B cell (primary cell): ENCODE results near the gene KRT33B. TPM values are rescaled to one million over a fixed set of nuclear protein-coding genes. Genes with fewer than 3 reads are reported as not detected.
"Not testable (repeated sequence)": the region's sequence is repeated elsewhere in the genome, so short reads cannot be mapped to it uniquely, and the experiment has no call there.

Experiments used
- ATAC-seq: fragments of 200-7000 bp; cut with Tn5 transposase; one replicate; pipeline ENCODE4 v1.10.0; 2021; ENCODE audit warnings: low read depth, mild to moderate bottlenecking, moderate number of reproducible peaks, moderate library complexity
- CTCF ChIA-PET: fragments of 350-600 bp; sonication (Branson Sonifier 250); formaldehyde crosslinking; loops from one replicate; lab custom pipeline; 2021; ENCODE audit warnings: antibody characterized with exemption, inconsistent platforms; lab: Charles Lee
- POLR2A ChIA-PET: fragments of 350-600 bp; sonication (Branson Sonifier 250); formaldehyde crosslinking; loops from one replicate; lab custom pipeline; 2021; ENCODE audit warnings: antibody characterized with exemption; lab: Charles Lee
- DNase-seq: peaks from one replicate; pipeline ENCODE4 v3.0.0; 2013
- H2AFZ ChIP-seq: 2 replicates; pipeline ENCODE4 v1.6.1; 2012; ENCODE audit warnings: mild to moderate bottlenecking, low read depth, low read length; ENCODE audit not compliant: insufficient read depth, poor library complexity, severe bottlenecking
- H3K27ac ChIP-seq, 2 donors: 1 replicate in 1 of 2; 2 replicates in 1 of 2; pipeline ENCODE4 v1.5.1; 2012 to 2013; ENCODE audit warnings: low read length in 2 of 2, mild to moderate bottlenecking in 2 of 2, moderate library complexity in 1 of 2
- H3K27me3 ChIP-seq, 4 experiments: fragments of 200-600 bp in 1 of 4; sonication (generic) in 1 of 4; replicated peaks in 1 of 4; 1 replicate in 2 of 4; 2 replicates in 2 of 4; pipeline versions ENCODE4 v1.6.1 to v1.7.0; 2013 to 2016; ENCODE audit warnings: low read length in 3 of 4, mild to moderate bottlenecking in 2 of 4, mixed read lengths in 1 of 4, moderate library complexity in 1 of 4; ENCODE audit not compliant: insufficient read depth in 4 of 4, control insufficient read depth in 3 of 4; ENCODE audit errors: control extremely low read depth in 1 of 4
- H3K36me3 ChIP-seq, 2 experiments: replicated peaks in 1 of 2; 1 replicate in 1 of 2; 2 replicates in 1 of 2; pipeline versions ENCODE4 v1.6.1 to v1.7.1; 2013; ENCODE audit warnings: low read length in 1 of 2; ENCODE audit not compliant: insufficient read depth in 2 of 2, control insufficient read depth in 1 of 2; ENCODE audit errors: control extremely low read depth in 1 of 2, extremely low read depth in 1 of 2
- H3K4me1 ChIP-seq, 2 donors: fragments of 200-600 bp in 1 of 2; sonication (generic) in 1 of 2; 1 replicate in 1 of 2; 2 replicates in 1 of 2; pipeline versions ENCODE4 v1.5.1 to v1.6.1; 2013 to 2017; ENCODE audit warnings: low read length in 2 of 2; ENCODE audit not compliant: control insufficient read depth in 2 of 2, insufficient read depth in 2 of 2
- H3K4me2 ChIP-seq: replicated peaks from 2 replicates; pipeline ENCODE3; 2012; ENCODE audit warnings: mild to moderate bottlenecking, low read depth, low read length; ENCODE audit not compliant: poor library complexity, severe bottlenecking
- H3K4me3 ChIP-seq, 5 experiments: fragments of 200-600 bp in 1 of 5; sonication (generic) in 1 of 5; 1 replicate in 3 of 5; 2 replicates in 2 of 5; pipeline versions ENCODE4 v1.5.1 to v1.7.0; 2011 to 2016; ENCODE audit warnings: low read length in 4 of 5, mild to moderate bottlenecking in 4 of 5, low read depth in 2 of 5, control low read depth in 1 of 5, moderate library complexity in 1 of 5; ENCODE audit not compliant: insufficient read depth in 1 of 5; ENCODE audit errors: control extremely low read depth in 1 of 5, extremely low read depth in 1 of 5
- H3K79me2 ChIP-seq: fragments of 200-600 bp; sonication (generic); one replicate; pipeline ENCODE4 v1.6.0; 2016; ENCODE audit warnings: low read length; ENCODE audit not compliant: control insufficient read depth, insufficient read depth
- H3K9ac ChIP-seq: fragments of 200-600 bp; sonication (generic); 2 replicates; pipeline ENCODE4 v1.6.1; 2017; ENCODE audit warnings: mild to moderate bottlenecking, low read length, moderate library complexity
- H3K9me3 ChIP-seq, 3 donors: one replicate each; pipeline versions ENCODE4 v1.6.1 to v1.7.1; 2013; ENCODE audit warnings: low read length in 2 of 3; ENCODE audit not compliant: control insufficient read depth in 2 of 3, insufficient read depth in 1 of 3; ENCODE audit errors: control extremely low read depth in 1 of 3
- H4K20me1 ChIP-seq: 2 replicates; pipeline ENCODE4 v1.6.0; 2012; ENCODE audit warnings: mild to moderate bottlenecking, low read length; ENCODE audit not compliant: insufficient read depth, control insufficient read depth, poor library complexity, severe bottlenecking
- H3K27ac Mint-ChIP-seq: one replicate; pipeline ENCODE4 v1.8.0; 2021; ENCODE audit warnings: mixed read lengths
- H3K27me3 Mint-ChIP-seq: one replicate; pipeline ENCODE4 v1.8.0; 2021; ENCODE audit warnings: mixed read lengths
- H3K4me1 Mint-ChIP-seq: one replicate; pipeline ENCODE4 v1.8.0; 2021; ENCODE audit warnings: mixed read lengths
- H3K4me3 Mint-ChIP-seq: one replicate; pipeline ENCODE4 v1.8.0; 2021; ENCODE audit warnings: mixed read lengths
- H3K9me3 Mint-ChIP-seq: one replicate; pipeline ENCODE4 v1.8.0; 2022; ENCODE audit warnings: mixed read lengths; ENCODE audit not compliant: insufficient read depth
- CTCF ChIP-seq: fragments of 200-600 bp; IDR thresholded peaks from one replicate; pipeline ENCODE4 v1.8.0; 2022; ENCODE audit warnings: antibody characterized with exemption, mild to moderate bottlenecking
- EZH2 ChIP-seq: IDR thresholded peaks from 2 replicates; pipeline ENCODE4 v1.6.1; 2012; ENCODE audit warnings: borderline replicate concordance, low read depth, mild to moderate bottlenecking, moderate library complexity, low read length; ENCODE audit not compliant: insufficient read depth, poor library complexity, severe bottlenecking
- WGBS: methylation state at CpG from one replicate; pipeline ENCODE4 v1.1.5; 2013; ENCODE audit warnings: missing lambda C conversion rate; ENCODE audit not compliant: insufficient coverage; 5-methylcytosine and 5-hydroxymethylcytosine counted together
- intact Hi-C: fragments of 100-400 bp; cut with micrococcal nuclease; formaldehyde crosslinking; loops from one replicate; pipeline ENCODE4 v1.10.0; 2022
- polyA plus RNA-seq: library from polyadenylated mRNA; depleted of rRNA; stranded (reverse); fragments of >200 nt; gene quantifications from 2 replicates; pipeline ENCODE4 v1.2.3, GENCODE V29; 2012
- total RNA-seq, 2 donors: library from RNA; stranded (reverse); fragments of 120-200 nt in 1 of 2; gene quantifications; 1 replicate in 1 of 2; 2 replicates in 1 of 2; pipeline versions ENCODE4 v1.2.3 to v1.2.4, GENCODE V29; 2013 to 2022

The KRT33B gene
- total and polyA plus RNA-seq, 2 donors (not counting 1 experiment from before 2014, with no cell fraction given), result not detected

GRCh38 chr17:41380091-41380490 lies 10.5 kb upstream of the KRT33B start:
- H3K27ac ChIP-seq, H3K4me1 ChIP-seq, H3K36me3 ChIP-seq, H3K4me2 ChIP-seq, DNase-seq, H3K4me1 Mint-ChIP-seq, H3K4me3 Mint-ChIP-seq, H2AFZ ChIP-seq, H3K27ac Mint-ChIP-seq, ATAC-seq, H3K9me3 ChIP-seq, POLR2A ChIA-PET, intact Hi-C loops, H3K4me3 ChIP-seq, H3K9me3 Mint-ChIP-seq, H3K27me3 ChIP-seq, H4K20me1 ChIP-seq, H3K9ac ChIP-seq, CTCF ChIA-PET, H3K79me2 ChIP-seq: not testable (repeated sequence)
- WGBS, result 96% methylated on average over 7 of the region's 7 CpGs
- peaks cover 14% of the 10 kb centered on the region for H3K27me3 Mint-ChIP-seq

- Mint-ChIP-seq H3K4me3 (no peak overlapping the region), H3K4me1 (no peaks in the 10 kb centered on the region), H3K9me3 (no peaks in the 10 kb centered on the region), H3K27ac (no peak overlapping the region), H3K27me3 (peaks cover 22% of the 10 kb centered on the region)
- POLR2A ChIA-PET, result no interaction called here
- peaks cover 0 to 2% (median 0%) of the 10 kb centered on the region in 3 donors for H3K9me3 ChIP-seq
- peaks cover 0 to 9% (median 2%) of the 10 kb centered on the region in 4 experiments for H3K27me3 ChIP-seq
- DNase-seq (no peak), ATAC-seq (no peak)
- H3K27ac ChIP-seq, result no peak overlapping the region
- WGBS, result 22% methylated on average over 2 of the region's 2 CpGs
- H4K20me1 ChIP-seq, result no peaks in the 10 kb centered on the region
- no peak overlapping the region for H3K4me3 ChIP-seq
- CTCF ChIA-PET, result no interaction called here
- no peak overlapping the region for H2AFZ ChIP-seq
- H3K9ac ChIP-seq, result no peak overlapping the region
- H3K79me2 ChIP-seq, result no peaks in the 10 kb centered on the region
- H3K36me3 ChIP-seq, result no peaks in the 10 kb centered on the region
- intact Hi-C loops, result no loop called here
- H3K4me1 ChIP-seq, result no peaks in the 10 kb centered on the region
- no peak for TF ChIP-seq EZH2
- TF ChIP-seq CTCF, result no peak
- no peak overlapping the region for H3K4me2 ChIP-seq
Measured at GRCh38 chr17:41377546-41377945, 7.9 kb upstream of the KRT33B start.
